ENCODE results near the gene M6PR.

M6PR gene

DNA sequence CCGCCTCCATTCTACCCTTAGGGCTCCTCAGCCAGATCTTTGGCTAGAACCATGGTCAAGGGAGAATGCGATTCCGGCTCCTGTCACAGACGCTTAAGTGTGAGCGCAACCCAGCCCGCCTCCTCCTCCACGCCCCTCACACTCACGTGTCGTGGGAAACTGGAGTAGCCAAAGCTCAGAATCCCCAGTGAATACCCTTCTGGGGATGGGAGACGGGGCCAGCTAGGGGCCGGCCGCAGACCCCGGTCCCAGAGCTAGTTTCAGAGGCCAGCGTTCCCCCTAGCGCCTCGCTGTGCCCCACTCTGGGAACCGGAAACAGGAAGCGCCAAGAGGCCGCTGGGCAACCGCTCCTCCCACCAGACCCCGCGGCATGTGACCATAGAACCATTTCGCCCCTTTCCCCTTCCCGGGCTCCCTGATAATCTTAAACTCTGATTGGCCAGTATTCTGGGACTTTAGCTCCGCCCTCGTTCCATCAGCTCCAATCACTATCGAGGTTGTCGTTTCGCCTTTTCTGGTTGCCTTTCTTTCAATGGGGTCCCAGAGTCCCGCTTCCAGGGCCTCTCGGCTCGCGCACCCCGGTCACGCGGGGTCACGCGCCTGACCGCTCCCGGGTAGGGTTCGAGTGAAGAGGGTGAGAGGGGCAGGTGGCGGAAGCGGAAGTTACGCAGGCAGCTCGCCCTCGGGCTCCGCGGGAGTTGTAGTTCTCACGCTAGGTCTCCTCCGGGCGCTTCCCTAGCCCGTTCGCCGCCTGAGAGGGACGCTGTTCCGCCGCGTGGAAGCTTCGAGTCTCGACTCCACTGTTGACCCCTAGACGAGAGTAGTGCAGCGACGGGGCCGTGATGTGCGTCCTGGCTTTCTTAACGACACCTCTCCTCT, at the start of gene M6PR:
Gene M6PR, minus strand, starts transcription at position 304 of the 879 bp plus-strand sequence. CDS start 3,241 bp downstream, outside the sequence.
- peak; percentile 90 for DNase-seq (ENCODE audit: low read depth)
- TF ChIP-seq, protein P1, sequence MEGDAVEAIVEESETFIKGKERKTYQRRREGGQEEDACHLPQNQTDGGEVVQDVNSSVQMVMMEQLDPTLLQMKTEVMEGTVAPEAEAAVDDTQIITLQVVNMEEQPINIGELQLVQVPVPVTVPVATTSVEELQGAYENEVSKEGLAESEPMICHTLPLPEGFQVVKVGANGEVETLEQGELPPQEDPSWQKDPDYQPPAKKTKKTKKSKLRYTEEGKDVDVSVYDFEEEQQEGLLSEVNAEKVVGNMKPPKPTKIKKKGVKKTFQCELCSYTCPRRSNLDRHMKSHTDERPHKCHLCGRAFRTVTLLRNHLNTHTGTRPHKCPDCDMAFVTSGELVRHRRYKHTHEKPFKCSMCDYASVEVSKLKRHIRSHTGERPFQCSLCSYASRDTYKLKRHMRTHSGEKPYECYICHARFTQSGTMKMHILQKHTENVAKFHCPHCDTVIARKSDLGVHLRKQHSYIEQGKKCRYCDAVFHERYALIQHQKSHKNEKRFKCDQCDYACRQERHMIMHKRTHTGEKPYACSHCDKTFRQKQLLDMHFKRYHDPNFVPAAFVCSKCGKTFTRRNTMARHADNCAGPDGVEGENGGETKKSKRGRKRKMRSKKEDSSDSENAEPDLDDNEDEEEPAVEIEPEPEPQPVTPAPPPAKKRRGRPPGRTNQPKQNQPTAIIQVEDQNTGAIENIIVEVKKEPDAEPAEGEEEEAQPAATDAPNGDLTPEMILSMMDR (conservative IDR thresholded peaks at IDR 0.05; ENCODE audit: low read length): peak; percentile 59
- H3K4me3 ChIP-seq (ENCODE audit: low read length): peak within 1 kb of the TSS; percentile 70

DNA sequence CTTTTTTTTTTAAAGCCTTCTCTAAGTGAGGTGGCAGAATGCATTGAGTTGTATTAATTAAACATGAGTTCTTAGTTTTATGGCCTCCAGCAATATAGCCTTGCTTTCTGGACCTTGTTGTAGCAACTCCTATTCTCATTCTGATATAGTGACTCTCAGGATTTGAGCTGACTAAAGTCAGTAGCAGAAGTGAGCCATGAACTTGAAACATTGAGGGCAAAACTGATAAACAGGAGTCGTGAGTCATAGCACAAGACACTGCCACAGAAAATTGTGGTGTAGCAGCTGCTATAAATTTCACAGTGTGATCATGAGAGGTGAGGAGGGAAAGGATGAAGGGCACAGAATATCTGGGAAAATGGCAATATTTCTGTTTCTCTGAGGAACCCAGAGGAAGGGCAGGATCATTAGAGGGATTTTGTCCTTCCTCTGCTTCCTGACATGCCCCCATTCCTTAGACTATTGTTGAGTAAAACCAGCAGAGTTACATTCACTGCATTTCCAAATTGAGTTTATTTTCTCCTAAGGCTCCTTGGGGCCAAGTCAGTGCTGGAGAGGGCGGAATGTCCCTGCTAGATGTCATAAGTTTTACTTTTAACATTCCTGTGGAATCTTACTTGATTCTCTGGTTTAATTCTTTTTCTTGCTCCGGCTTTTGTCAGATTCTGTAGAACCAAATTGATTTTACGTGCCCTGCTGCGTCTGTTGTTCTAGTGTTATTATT, 47.4 kb upstream of the M6PR start:
- DNase-seq (ENCODE audit: low read depth): peak; percentile 7
- no peak overlapping the region for H3K4me3 ChIP-seq (ENCODE audit: low read length)
- TF ChIP-seq, protein P1 (conservative IDR thresholded peaks at IDR 0.05; ENCODE audit: low read length): no peak

DNA sequence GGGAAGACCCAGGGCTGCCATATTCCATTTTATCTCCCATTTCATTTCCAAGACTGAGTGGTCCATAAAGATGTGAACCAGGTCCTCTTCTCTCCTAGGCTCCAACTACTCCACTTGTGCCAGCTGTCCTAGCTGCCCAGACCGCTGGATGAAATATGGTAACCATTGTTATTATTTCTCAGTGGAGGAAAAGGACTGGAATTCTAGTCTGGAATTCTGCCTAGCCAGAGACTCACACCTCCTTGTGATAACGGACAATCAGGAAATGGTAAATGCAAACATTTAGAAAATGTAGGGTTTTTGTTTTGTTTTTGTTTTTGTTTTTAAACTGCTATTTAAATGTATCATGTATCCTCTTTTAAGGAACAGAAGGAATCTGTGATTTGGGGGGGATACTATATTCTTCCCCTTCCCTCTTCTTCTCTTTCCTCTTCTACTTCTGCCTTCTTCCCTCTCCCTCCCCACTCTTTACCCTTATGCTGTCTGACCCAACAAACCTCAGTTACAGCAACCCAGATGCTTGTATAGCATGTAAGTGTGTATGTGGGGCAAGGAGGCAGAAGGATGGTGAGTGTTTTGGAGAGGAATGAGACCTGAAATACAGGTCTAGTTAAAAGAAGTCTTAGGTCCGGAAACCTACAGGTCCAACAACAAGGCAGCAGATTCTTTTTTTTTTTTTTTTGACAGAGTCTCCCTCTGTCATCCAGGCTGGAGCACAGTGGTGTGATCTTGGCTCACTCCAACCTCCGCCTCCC, 45.8 kb upstream of the M6PR start:
- TF ChIP-seq, protein P1 (conservative IDR thresholded peaks at IDR 0.05; ENCODE audit: low read length): no peak
- DNase-seq (ENCODE audit: low read depth): no peak
- no peak overlapping the region for H3K4me3 ChIP-seq (ENCODE audit: low read length)

DNA sequence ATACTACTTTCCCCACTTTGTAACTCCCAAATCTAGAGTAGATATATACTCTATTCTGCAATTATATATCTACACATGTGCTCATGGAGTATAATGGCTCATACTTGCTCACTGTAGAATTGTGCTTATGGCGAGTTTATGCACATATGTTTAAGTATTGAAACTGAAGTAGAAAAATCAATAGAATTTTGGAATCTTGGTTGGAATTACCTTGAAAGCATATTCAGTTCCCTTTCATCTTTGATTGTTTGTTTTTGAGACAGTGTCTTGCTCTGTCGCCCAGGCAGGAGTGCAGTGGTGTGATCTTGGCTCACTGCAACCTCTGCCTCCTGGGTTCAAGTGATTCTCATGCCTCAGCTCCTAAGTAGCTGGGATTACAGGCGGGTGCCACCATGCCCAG, 44.4 kb upstream of the M6PR start:
- TF ChIP-seq, protein P1 (conservative IDR thresholded peaks at IDR 0.05; ENCODE audit: low read length): no peak
- DNase-seq (ENCODE audit: low read depth): no peak
- H3K4me3 ChIP-seq (ENCODE audit: low read length): no peak overlapping the region

DNA sequence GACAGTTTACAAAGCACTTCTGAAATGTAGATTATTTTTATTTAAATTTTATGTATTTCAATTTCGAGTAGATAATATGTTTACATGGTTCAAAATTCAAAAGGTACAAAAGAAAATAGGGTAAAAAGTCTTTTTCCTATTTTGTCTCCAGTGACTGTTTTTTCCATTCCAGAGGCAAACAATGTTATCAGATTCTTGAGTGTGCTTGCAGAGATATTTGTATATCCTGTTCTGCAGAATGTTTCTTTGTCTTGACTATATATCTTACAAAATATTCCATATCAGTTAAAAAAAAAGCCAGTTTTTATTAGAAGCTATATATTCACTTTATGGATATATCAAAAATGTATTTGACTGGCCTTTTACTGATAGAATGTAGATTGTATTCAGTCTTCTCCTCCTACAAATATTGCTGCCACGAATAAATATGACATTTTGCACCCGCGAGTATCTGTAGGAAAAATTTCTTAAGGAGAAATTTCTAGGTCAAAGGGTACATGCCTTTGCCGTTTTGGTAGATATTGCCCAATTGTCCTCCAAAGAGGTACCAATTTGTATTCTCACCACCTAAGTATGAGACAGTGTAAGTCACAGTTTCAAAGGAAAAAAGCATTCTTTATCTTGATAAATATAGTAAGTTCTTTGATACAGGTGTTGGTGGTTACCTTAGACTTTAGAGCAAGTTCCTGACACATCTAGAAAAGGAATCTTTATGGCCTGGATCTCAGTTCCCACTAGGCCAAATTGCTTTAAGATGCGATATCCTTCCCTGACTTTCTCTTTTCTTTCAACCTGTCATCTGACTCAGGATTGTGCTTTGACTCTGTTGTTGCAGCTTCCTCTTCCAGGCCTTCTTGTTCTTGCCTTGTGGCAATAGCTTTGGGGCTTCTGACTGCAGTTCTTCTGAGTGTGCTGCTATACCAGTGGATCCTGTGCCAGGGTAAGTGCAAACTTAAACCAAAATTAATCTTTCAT, 42.2 kb upstream of the M6PR start:
- no peak overlapping the region for H3K4me3 ChIP-seq (ENCODE audit: low read length)
- DNase-seq (ENCODE audit: low read depth): no peak
- TF ChIP-seq, protein P1 (conservative IDR thresholded peaks at IDR 0.05; ENCODE audit: low read length): no peak

DNA sequence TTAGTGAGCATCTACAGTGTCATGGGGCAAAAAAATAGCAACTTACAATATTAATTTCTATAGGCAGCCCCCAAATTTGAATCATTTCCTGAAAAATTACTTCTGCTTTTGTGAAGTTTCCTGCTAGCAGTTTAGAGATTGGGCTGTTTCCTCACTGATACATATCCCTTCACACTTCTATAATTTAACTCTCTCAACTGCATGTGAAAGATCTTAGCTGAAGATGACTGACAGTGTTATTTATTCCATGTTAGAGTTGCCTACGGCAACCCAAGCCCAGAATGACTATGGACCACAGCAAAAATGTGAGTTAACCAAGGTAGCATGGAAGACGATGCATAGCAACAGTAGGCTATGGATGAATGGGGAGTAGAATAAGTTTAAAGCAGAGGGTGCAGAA, 40.0 kb upstream of the M6PR start, which contains the start of gene KLRG1:
Gene KLRG1, plus strand, starts transcription at position 134 of the 400 bp plus-strand sequence. Its CDS starts 90 bp downstream, at position 224.
- no peak for DNase-seq (ENCODE audit: low read depth)
- no peak within 1 kb of the TSS for H3K4me3 ChIP-seq (ENCODE audit: low read length)
- TF ChIP-seq, protein P1 (conservative IDR thresholded peaks at IDR 0.05; ENCODE audit: low read length): no peak
